Activated T-cell treated with anti-CD3 and anti-CD28 coated beads, Interleukin-2, amount 50 U/mL, for 24 hours (primary cell): ENCODE data around the gene PRR3.

Source experiments
- DNase-seq: peaks from one replicate; pipeline ENCODE4 v3.0.0-alpha.2; 2020
- H3K27ac Mint-ChIP-seq: 2 replicates; pipeline ENCODE4 v1.8.0; 2020; ENCODE audit warnings: mild to moderate bottlenecking, mixed read lengths
- H3K27me3 Mint-ChIP-seq: 2 replicates; pipeline ENCODE4 v1.8.0; 2020; ENCODE audit warnings: mixed read lengths
- H3K36me3 Mint-ChIP-seq: 2 replicates; pipeline ENCODE4 v1.8.0; 2020; ENCODE audit warnings: low read depth, mixed read lengths
- H3K4me1 Mint-ChIP-seq: 2 replicates; pipeline ENCODE4 v1.8.0; 2020; ENCODE audit warnings: low read depth, mixed read lengths
- H3K4me3 Mint-ChIP-seq: 2 replicates; pipeline ENCODE4 v1.8.0; 2020; ENCODE audit warnings: mild to moderate bottlenecking, moderate library complexity, mixed read lengths
- H3K9me3 Mint-ChIP-seq: 2 replicates; pipeline ENCODE4 v1.8.0; 2020; ENCODE audit warnings: mixed read lengths

The PRR3 gene

GRCh38 chr6:30554404-30554803, 2.7 kb upstream of the PRR3 start:
- peaks cover 35% of the 10 kb centered on the region for H3K4me1 Mint-ChIP-seq
- H3K9me3 Mint-ChIP-seq = no peaks in the 10 kb centered on the region
- H3K27me3 Mint-ChIP-seq = no peaks in the 10 kb centered on the region
- H3K36me3 Mint-ChIP-seq = peaks cover 96% of the 10 kb centered on the region
- peak overlapping the region; percentile 99 for H3K27ac Mint-ChIP-seq
- H3K4me3 Mint-ChIP-seq = peak overlapping the region; percentile 96
- DNase-seq = no peak

- no peaks in the 10 kb centered on the region for H3K27me3 Mint-ChIP-seq
- H3K4me1 Mint-ChIP-seq = peaks cover 43% of the 10 kb centered on the region
- no peak for DNase-seq
- H3K9me3 Mint-ChIP-seq = no peaks in the 10 kb centered on the region
- peak overlapping the region; percentile 99 for H3K27ac Mint-ChIP-seq
- peak overlapping the region; percentile 96 for H3K4me3 Mint-ChIP-seq
- peaks cover 97% of the 10 kb centered on the region for H3K36me3 Mint-ChIP-seq
Measured at GRCh38 chr6:30554962-30555815, 1.9 kb upstream of the PRR3 start.

DNA sequence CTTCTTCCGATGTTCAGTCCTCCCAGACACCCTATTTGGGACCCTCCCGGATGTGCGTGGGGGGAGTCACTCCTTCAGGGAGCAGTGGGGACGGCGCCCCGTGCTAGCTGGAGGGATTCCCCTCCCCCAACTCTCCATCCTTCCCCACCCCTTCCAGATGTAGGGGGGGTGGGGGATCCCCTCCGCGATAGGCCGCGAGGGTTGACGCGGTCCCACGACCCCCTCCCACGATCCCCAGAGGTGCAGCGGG, 1.4 kb upstream of the PRR3 start:
- peaks cover 47% of the 10 kb centered on the region for H3K4me1 Mint-ChIP-seq

GRCh38 chr6:30556066-30556905, 809 bp upstream of the PRR3 start, which contains the start of gene GNL1:
TSS of gene GNL1 (minus strand) at chr6:30556489. CDS start at chr6:30556203, 286 bp downstream.
- DNase-seq = peak; percentile 99
- peaks cover 48% of the 10 kb centered on the region for H3K4me1 Mint-ChIP-seq
- H3K27ac Mint-ChIP-seq = peak within 1 kb of the TSS; percentile 99
- peaks cover 97% of the 10 kb centered on the region for H3K36me3 Mint-ChIP-seq
- H3K9me3 Mint-ChIP-seq = no peaks in the 10 kb centered on the region
- H3K27me3 Mint-ChIP-seq = no peaks in the 10 kb centered on the region
- peak within 1 kb of the TSS; percentile 96 for H3K4me3 Mint-ChIP-seq

More for the DNA sequence above, 1.4 kb upstream of the PRR3 start:
- Mint-ChIP-seq H3K36me3 (peaks cover 97% of the 10 kb centered on the region), H3K27ac (peak overlapping the region; percentile 99), H3K27me3 (no peaks in the 10 kb centered on the region), H3K9me3 (no peaks in the 10 kb centered on the region), H3K4me3 (peak overlapping the region; percentile 96)
- DNase-seq = no peak

- DNase-seq = no peak
- no peaks in the 10 kb centered on the region for H3K9me3 Mint-ChIP-seq
- H3K27ac Mint-ChIP-seq = peak overlapping the region; percentile 99
Measured at GRCh38 chr6:30557683-30557981, 537 bp downstream of the PRR3 start.

DNA sequence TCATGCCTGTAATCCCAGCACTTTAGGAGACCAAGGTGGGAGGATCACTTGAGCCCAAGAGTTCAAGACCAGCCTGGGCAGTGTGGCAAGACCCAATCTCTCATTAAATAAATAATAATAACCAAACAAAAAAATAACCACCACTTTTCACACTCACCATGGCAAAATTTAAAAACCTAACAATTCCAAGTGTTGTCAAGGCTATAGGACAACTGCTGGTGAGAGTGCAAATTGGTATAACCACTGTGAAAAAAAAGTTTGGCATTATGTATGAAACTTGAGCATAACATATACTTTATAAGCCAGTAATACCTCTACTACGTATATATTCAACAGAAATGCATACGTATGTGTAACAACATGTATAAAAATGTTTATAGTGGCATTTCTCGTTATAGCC, 3.8 kb downstream of the PRR3 start:
- Mint-ChIP-seq H3K27ac (no peak overlapping the region), H3K36me3 (peaks cover 90% of the 10 kb centered on the region)

More at GRCh38 chr6:30557683-30557981, 537 bp downstream of the PRR3 start:
- peaks cover 54% of the 10 kb centered on the region for H3K4me1 Mint-ChIP-seq
- H3K4me3 Mint-ChIP-seq = peak overlapping the region; percentile 96
- H3K36me3 Mint-ChIP-seq = peaks cover 98% of the 10 kb centered on the region
- no peaks in the 10 kb centered on the region for H3K27me3 Mint-ChIP-seq

DNA sequence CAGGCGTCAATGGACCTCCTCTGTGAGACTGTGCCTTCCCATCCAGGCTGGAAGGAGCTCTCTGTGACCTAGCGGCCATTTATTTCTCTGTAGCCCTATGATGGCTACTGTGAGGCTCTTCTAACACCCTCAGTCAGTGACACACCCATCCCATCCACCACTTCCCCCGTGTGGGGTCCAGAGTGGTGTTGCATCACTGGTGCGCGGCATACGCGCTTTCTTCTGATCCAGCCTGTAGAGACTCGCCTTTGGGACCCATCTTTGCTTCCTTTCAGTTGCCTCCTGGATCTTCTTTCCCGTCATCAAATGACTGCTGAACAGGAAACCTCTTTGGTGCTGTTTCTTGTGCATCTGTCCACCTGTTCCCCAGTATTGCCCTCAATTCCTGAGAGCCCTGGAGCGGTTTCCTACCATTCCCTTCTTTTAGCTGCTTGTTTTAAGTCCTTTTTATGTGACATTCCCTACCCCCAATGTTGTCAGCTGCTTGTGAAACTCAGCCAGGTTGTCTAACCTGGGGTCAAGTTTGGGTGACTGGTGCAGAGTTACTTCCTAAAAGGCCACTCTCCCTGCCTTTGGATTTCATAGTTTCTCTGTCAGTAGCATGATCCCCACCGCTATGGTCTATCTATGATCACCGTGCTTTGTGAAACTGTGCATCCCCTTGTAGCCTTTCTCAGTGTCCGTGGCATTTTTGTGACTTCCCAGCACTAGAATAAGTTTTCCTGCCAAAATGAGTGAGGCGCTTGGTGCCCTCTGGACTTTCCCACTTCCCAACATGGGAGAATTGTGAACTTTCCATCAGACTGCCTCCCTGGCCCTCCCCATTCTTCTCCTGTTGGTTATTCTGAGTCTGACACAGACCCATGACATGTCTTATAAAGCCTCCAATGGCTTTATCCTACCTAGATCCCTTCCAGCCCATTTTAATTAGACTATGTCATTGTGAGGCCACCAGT, 5.7 kb downstream of the PRR3 start:
- no peak overlapping the region for H3K4me3 Mint-ChIP-seq
- peaks cover 45% of the 10 kb centered on the region for H3K4me1 Mint-ChIP-seq
- H3K27me3 Mint-ChIP-seq = no peaks in the 10 kb centered on the region
- DNase-seq = no peak
- peak overlapping the region; percentile 9 for H3K27ac Mint-ChIP-seq
- H3K36me3 Mint-ChIP-seq = peaks cover 73% of the 10 kb centered on the region
- H3K9me3 Mint-ChIP-seq = no peaks in the 10 kb centered on the region

More for the DNA sequence above, 3.8 kb downstream of the PRR3 start:
- no peak for DNase-seq
- Mint-ChIP-seq H3K4me3 (no peak overlapping the region), H3K4me1 (peaks cover 43% of the 10 kb centered on the region), H3K9me3 (no peaks in the 10 kb centered on the region), H3K27me3 (no peaks in the 10 kb centered on the region)

GRCh38 chr6:30564114-30564513, 7.0 kb downstream of the PRR3 start:
- Mint-ChIP-seq H3K27me3 (no peaks in the 10 kb centered on the region), H3K9me3 (no peaks in the 10 kb centered on the region), H3K4me3 (no peak overlapping the region), H3K4me1 (peaks cover 42% of the 10 kb centered on the region), H3K27ac (peak overlapping the region; percentile 16), H3K36me3 (peaks cover 60% of the 10 kb centered on the region)
- no peak for DNase-seq

- Mint-ChIP-seq H3K4me3 (no peak overlapping the region), H3K36me3 (peaks cover 45% of the 10 kb centered on the region), H3K27me3 (no peaks in the 10 kb centered on the region), H3K27ac (peak overlapping the region; percentile 42), H3K4me1 (peaks cover 43% of the 10 kb centered on the region), H3K9me3 (no peaks in the 10 kb centered on the region)
- DNase-seq = no peak
Measured at GRCh38 chr6:30565772-30566171, 8.7 kb downstream of the PRR3 start.

DNA sequence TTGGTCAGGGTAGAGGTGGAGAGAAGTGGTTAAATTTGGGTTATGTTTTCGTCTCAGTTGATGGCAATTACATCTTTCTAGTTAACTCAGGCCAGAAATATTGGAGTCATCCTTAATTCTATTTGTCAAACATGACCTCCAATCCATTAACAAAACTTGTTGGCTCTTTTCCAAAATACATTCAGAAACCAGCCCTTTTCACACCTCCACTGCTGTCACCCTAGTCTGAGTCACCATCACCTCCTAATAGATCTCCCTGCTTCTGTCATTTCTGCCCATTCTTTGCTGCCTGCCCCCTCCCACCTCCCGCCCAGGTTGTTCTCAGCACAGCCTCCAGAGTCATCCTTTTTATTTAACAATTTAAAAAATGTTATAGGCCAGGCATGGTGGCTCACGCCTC, 11.2 kb downstream of the PRR3 start:
- peak overlapping the region; percentile 9 for H3K4me3 Mint-ChIP-seq
- H3K9me3 Mint-ChIP-seq = no peaks in the 10 kb centered on the region
- DNase-seq = peak; percentile 49
- H3K4me1 Mint-ChIP-seq = peaks cover 54% of the 10 kb centered on the region
- H3K27ac Mint-ChIP-seq = peak overlapping the region; percentile 62
- H3K36me3 Mint-ChIP-seq = peaks cover 43% of the 10 kb centered on the region
- H3K27me3 Mint-ChIP-seq = no peaks in the 10 kb centered on the region

GRCh38 chr6:30570263-30570662, 13.2 kb downstream of the PRR3 start:
- no peak for DNase-seq
- Mint-ChIP-seq H3K9me3 (no peaks in the 10 kb centered on the region), H3K4me3 (peak overlapping the region; percentile 97), H3K36me3 (peaks cover 46% of the 10 kb centered on the region), H3K27me3 (no peaks in the 10 kb centered on the region), H3K27ac (peak overlapping the region; percentile 99), H3K4me1 (peaks cover 69% of the 10 kb centered on the region)

DNA sequence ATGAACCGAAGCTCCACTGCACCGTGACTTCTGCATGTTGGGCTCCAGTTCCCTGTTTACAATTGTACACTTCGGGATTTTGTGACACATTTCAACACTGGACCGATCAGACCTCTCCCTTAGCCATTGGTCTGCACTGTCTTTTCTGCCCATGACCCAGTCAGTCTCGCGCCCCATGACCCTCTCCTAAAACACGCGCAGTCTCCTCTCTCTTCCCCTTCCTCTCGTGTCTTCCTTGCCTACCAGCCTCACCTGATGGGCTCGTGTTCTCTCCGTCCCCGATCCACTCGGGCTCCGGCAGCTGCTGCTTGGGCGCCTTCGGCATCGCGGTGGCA, 13.6 kb downstream of the PRR3 start:
- Mint-ChIP-seq H3K27ac (peak overlapping the region; percentile 99), H3K4me1 (peaks cover 71% of the 10 kb centered on the region)

DNA sequence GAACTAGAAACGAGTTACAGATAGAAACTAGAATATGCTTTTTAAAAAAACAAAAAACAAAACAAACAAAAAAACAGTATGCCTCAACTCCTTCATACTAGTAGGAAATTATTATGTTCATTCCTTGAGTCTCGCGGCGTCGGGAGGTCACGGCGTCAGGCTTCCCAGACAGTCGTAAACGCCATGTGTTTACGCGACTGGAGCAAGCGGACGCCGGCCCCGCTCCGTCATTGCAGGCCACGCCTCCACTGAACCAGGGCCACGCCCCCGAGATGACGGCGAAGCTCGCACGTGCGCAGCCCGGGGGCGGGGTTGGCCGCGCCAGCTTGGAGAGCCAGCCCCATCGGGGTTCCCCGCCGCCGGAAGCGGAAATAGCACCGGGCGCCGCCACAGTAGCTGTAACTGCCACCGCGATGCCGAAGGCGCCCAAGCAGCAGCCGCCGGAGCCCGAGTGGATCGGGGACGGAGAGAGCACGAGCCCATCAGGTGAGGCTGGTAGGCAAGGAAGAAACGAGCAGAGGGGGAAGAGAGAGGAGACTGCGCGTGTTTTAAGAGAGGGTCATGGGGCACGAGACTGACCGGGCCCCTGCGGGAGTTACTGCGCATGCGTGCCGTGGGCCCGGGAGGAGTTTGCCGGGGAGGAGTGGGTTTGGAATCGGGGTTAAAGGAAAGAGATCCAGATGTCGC, 14.1 kb downstream of the PRR3 start, which contains the start of gene ABCF1:
Gene ABCF1, plus strand, starts transcription at position 368 of the 687 bp plus-strand sequence. Its CDS starts 46 bp downstream, at position 414.
- no peaks in the 10 kb centered on the region for H3K27me3 Mint-ChIP-seq
- H3K9me3 Mint-ChIP-seq = no peaks in the 10 kb centered on the region
- H3K4me3 Mint-ChIP-seq = peak within 1 kb of the TSS; percentile 97
- peaks cover 50% of the 10 kb centered on the region for H3K36me3 Mint-ChIP-seq
- DNase-seq = peak; percentile 100
- H3K4me1 Mint-ChIP-seq = peaks cover 71% of the 10 kb centered on the region
- H3K27ac Mint-ChIP-seq = peak within 1 kb of the TSS; percentile 99

More for the DNA sequence above, 13.6 kb downstream of the PRR3 start:
- Mint-ChIP-seq H3K36me3 (peaks cover 48% of the 10 kb centered on the region), H3K9me3 (no peaks in the 10 kb centered on the region), H3K27me3 (no peaks in the 10 kb centered on the region), H3K4me3 (peak overlapping the region; percentile 97)
- DNase-seq = no peak

DNA sequence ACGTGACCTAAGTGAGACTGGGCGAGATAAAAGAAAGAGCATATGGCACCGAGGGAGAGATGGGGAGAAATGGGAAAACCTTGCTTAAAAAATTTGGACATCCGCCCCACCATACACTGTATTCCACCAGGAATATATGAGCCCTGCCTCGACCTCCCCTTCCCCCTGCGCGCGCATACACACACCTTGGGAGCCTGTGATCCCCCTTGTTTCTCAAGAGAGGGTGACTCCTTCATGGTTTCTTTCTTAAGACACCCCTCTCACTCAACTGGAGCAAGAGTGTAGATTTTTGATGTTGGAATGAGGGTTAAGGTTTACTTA, 14.6 kb downstream of the PRR3 start:
- peak overlapping the region; percentile 99 for H3K27ac Mint-ChIP-seq
- peak overlapping the region; percentile 97 for H3K4me3 Mint-ChIP-seq
- no peaks in the 10 kb centered on the region for H3K9me3 Mint-ChIP-seq
- H3K27me3 Mint-ChIP-seq = no peaks in the 10 kb centered on the region
- H3K36me3 Mint-ChIP-seq = peaks cover 55% of the 10 kb centered on the region
- peaks cover 75% of the 10 kb centered on the region for H3K4me1 Mint-ChIP-seq
- DNase-seq = no peak
